NCI-H2107 treated with DMSO at 0.1 percent for 48 hours (cell line): ENCODE data around the gene IRF1.
"Not testable (repeated sequence)": the region's sequence is repeated elsewhere in the genome, so short reads cannot be mapped to it uniquely, and the experiment has no call there.

Experiments used
- DNase-seq: peaks from one replicate; lab custom pipeline; 2025; ENCODE audit not compliant: unreplicated experiment; lab: John Stamatoyannopoulos, UW

IRF1 gene

DNA sequence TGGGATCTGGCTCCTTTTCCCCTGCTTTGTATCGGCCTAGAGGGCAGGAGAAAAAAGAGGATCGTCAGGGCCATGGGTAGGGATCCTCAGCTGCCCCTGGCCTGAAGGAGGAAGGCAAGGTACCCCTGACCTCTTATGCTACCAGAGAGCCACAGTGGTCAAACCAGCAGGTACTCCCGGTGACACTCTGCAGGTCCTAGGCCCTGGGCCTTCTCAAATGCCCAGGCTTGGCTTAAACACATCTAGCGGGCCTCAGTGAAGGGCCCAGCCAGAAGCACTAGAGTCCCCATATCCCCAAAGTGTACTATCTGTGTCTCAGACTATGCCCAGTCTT is 3.5 kb downstream of the IRF1 start:
- DNase-seq, result no peak

DNA sequence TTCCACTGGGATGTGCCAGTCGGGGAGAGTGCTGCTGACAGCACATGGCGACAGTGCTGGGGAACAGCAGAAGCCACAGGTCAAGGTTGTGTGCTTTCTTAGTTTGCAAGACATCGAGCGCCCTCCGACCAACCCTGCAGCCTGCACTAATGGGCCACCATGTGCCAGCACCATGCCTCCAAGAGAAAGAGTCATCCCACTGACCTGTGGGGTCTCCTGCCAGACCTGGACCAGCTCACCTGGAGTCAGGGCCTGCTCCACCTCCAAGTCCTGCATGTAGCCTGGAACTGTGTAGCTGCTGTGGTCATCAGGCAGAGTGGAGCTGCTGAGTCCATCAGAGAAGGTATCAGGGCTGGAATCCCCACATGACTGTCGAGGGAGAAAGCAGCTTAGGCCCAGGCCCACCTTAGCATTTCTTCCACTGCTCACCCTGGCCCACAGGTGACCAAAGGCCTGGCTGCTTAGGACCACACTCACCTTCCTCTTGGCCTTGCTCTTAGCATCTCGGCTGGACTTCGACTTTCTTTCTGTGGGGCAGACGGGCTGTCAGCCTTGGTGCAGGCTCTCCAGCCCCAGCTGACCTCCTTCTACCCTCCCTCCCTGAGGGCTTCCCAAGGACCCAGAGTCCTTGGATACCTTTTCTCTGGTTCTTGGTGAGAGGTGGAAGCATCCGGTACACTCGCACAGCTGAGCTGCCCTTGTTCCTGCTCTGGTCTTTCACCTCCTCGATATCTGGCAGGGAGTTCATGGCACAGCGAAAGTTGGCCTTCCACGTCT is 4.1 kb downstream of the IRF1 start:
- DNase-seq, result no peak

DNA sequence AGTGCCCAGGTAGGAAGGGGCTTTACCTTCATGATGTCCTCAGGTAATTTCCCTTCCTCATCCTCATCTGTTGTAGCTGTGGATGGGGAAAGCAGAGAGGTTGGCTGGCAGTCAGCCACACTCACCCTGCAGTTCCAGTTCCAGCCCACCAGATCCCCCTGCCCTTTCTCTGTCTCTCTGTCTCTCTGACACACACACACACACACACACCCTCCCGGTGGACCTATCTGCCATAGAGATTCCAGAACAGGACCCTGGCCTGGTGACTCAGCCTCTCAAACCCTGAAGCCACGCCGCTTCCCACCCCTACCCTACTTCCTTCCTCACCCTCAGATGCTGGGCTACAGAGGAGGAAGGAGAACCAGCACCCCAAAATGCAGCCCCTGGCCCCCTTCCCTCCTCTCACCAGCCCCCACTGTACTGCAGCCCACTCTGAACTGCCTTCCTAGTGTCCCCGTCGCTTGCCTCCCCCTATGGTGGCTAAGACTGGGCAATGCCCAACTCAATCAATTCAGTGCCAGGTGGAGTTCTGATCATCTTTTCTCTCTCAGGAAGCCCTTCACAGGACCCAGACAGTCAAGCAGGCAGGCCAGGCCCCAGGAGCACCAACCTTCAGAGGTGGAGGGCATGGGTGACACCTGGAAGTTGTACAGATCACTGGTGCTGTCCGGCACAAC is 4.8 kb downstream of the IRF1 start:
- DNase-seq, result no peak

DNA sequence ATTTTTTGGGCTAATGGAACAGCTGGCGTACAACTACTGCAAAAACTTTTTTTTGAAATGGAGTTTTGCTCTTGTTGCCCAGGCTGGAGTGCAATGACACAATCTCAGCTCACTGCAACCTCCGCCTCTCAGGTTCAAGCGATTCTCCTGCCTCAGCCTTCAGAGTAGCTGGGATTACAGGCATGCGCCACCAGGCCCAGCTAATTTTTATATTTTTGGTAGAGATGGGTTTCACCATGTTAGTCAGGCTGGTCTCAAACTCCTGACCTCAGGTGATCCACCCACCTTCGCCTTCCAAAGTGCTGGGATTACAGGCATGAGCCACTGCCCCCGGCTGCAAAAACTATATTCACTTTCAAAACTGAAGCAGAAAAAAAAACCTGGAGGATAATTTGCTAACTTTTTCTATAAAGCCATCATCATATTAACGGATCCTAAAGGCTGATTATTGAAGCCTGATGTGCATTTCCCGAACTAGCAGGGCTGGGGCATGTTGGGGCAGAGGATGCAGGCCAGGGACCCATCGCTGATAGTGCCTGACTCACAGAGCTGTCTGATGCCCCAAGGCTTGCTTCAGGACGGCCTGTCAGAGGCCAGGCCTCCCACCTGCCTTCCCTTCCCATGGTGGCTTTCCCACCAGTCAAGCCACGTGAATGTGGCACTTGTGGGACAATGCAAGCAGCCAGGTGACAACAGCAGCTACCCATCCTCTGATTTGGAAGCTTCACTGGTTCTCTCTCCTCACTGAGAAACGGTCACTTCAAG is 5.5 kb downstream of the IRF1 start:
- DNase-seq, result not testable (repeated sequence)

DNA sequence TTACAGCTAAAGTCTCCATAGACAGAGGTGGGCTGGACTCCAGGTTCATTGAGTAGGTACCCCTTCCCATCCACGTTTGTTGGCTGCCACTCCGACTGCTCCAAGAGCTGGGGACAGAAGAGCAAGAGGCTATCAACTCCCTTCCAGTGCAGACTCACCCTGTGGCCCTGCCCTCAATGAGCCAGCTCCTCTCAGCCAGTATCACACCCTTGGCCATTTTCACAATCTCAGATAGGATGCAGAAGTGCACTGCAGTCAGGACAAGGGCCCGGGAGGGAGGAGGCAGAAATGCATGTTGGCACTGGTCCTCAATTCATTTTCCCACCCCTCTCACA is 6.2 kb downstream of the IRF1 start:
- no peak for DNase-seq

DNA sequence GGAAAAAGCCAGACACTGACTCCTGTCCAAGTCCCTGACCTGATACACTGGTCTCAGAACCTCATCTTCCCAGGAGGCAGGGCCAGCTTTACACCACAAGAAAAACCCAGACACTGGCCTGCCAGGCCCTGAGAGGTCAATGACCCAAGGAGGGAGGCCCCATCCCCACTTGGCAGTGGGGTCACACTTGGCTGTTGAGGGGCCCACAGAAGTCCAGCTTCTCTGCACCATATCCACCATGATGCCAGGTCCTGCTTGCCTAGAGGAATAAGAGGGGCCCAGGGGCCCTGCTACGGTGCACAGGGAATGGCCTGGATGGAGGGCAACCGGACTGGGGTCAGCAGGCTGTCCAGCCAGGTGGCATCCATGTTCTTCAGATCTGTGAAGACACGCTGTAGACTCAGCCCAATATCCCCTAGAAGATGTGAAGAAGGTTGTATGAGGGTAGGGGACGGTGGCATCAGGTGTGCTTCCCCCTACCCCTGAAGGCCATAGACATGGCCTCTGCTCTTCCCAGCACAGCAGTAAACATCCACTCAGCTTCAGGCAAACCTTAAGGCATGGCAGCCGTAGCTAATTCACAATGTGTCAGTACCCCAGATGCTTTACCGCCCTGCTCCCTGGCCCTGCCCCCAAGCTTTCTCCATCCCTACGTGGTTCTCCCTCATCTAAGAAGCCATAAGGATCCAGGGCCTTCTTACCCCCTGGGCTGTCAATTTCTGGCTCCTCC is 6.7 kb downstream of the IRF1 start:
- no peak for DNase-seq

DNA sequence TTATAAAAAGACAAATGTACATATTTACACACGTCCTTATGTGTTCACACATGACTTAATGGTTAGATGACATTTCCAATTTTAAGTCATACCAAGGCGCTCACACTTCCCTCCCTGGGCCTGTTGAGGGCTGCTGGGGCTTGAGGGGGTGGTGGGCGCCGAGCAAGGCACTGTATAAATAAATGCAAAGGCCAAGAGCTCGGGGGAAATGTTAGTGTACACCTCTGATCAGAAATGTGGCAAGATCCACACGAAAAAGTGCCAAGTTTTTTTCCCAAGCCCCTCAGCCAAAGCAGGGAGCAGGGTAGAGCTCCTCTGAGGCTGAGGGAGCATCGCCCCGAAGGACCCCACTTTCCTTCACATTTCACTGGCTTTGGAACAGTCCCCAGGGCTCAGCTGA is 7.5 kb downstream of the IRF1 start:
- no peak for DNase-seq

DNA sequence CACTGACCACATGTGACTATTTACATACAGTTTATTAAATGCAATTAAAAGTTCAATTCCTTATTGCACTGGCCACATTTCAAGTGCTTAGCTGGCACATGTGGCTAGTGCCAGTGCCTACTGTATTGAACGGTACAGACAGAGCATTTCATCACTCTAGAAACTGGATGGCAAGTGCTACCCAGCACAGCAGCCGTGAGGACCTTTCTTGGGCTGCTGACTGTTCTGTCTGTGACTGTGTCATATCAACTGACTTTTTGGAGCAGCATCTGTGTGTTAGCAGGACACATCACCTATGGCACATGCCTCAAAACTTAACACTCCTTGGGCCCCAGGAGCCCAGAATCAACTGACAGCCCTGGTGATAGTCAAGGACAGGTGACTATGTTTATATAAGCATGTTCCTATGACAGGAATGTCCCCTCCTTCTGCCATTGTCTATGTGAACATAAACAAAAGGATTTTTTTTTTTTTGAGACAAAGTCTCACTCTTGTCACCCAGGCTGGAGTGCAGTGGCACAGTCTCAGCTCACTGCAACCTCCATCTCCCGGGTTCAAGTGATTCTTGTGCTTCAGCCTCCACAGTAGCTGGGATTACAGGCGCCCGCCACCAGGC is 8.9 kb downstream of the IRF1 start:
- no peak for DNase-seq

DNA sequence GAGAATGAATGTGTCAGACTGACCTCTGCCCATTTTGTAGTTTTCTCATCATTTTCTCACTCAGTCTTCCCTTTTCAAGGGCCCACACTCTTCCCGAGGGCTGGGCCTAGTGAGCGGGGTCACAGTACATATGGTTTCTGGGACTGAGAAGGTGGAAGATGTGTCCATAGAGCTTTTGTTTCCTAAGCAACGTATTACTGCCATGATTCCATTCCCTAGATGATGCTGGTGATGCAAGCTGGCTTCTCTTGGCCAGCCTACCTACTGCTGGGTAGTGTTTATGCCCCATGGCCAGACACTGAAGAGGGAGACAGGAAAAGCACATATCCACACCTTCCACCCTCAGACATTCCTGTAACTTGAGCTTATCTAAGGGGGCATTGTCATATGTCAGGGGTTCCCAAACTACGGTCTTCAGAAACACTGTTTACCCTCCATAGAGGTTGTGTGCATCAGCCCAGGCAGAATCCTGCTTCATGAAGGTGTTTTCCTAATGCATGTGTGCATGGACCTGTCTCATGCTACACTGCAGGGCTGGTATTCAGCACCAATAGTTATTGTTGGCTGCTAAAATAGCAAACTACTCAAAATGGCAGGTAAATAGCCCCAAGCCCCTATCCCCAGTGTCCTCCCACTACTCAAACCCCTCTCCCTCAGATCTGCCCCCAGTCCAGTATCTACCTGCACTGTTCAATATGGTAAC is 9.5 kb downstream of the IRF1 start:
- no peak for DNase-seq

DNA sequence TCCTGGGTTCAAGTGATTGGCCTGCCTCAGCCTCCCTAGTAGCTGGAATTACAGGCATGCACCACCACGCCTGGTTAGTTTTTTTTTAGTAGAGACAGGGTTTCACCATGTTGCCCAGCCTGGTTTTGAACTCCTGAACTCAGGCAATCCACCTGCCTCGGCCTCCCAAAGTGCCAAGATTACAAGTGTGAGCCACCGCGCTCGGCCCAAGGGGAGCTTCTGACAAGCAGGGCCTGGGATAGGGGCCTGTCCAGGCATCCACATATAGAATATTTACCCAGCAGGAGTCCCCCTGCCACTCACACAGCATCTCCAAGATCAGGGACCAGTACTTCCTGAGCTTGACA is 10.1 kb downstream of the IRF1 start:
- DNase-seq, result no peak

DNA sequence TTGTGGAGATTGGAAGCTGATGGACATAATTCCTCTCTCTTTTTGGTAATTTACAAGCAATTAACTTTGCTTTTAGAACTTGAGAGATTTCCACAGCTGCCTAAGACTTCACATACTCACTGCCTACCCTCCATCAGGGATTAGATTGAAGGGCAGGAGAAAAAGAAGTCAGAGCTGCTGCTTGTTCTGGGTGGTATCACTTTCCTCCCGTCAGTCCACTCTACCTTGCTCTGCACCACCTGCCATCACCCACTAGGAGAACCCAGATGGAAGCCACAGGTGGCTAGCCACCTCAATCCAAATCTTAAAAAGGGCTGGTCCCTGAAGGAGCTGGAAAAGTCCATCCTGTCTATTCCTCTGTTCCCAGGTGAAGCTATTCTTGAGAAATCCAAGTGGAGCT is 10.5 kb downstream of the IRF1 start:
- no peak for DNase-seq

DNA sequence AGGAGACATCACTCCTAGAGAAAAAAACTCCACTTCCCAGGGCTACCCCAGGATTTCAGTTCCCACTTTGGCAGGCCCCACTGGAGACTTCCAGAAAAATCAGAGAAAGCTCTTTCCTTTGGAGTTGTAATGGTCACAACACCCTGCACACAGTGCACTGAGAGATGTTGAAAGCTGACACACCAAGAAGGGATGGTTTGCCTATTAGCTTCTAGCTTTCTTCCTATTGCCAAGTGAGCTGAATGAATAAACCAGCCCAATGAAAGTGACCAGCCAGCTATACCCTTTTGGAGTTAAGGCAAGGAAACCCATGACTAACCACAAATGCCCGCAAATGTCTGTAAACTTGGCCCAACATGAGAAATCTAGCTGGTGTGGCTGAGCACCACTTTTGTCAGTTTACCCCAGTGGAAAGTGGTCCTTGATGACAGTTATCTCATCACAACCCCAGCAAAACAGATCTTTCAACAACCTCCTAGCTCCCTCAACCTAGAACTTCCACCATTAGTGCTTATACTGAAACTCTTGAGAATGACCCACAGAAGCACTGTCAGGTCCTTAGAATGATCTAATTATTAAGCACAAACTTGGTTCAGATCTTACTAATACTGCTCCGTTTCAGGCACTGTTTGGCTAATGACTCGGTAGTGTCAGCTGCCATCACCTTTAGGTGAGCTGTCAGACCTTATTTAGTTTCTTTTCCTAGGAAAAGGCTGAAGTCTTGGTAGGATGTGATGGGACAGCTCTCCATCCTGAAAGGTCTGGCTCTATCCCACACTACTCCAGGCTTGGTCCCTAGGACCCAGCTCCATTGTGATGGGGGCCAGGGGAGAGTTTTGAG is 11.2 kb downstream of the IRF1 start:
- DNase-seq, result no peak

DNA sequence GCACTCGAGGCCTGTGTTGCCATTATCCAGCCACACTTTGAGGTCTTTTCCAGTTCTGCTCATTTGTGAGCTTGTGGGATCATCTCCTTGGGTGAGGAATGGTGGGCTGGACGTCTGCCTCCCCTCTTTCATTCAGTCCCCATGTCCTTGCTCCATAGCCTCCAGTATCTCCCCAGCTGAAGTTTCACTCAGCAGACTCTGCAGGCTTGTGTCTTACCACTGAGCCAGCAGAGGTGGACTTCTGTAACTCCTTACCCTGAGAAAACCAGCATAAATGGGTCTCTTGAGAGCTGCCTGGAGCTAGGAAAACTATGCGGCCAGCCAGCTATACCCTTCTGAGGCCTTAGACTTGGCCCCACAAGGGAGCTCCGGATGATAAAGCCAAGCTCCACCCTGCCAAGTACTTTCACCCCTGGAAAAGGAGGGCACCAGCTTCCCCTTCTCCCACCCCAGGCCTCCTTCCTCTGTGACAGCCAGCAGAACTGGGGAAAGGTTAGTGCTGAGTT is 12.2 kb downstream of the IRF1 start:
- no peak for DNase-seq

DNA sequence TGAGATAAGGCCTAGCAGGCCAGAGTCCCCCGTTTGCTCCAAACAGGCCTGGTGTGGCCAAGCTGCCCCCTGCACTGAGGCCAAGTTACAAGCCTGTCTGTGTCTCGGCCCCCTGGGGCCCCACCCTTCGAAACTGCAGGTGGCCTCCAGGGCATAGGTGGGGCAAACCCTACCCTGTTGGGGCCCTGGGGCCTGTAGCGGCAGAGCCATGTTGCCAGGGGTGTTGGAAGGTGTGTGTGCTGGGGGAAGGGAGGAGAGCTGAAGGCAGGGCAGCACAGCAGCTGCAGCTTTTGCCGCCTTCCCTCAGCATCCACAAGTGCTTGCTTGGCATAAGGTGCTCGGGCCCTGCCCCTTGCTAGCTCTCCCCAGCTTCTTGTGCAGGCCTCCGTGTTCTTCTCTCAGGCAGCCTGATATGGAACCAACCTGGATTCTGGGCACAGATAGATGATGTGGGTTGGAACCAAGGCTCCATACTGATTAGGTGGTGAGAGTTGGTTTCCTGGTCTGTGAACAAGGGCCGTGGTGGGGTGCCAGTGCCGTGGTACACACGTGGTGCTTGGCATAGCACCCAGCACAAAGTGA is 12.7 kb downstream of the IRF1 start:
- no peak for DNase-seq

DNA sequence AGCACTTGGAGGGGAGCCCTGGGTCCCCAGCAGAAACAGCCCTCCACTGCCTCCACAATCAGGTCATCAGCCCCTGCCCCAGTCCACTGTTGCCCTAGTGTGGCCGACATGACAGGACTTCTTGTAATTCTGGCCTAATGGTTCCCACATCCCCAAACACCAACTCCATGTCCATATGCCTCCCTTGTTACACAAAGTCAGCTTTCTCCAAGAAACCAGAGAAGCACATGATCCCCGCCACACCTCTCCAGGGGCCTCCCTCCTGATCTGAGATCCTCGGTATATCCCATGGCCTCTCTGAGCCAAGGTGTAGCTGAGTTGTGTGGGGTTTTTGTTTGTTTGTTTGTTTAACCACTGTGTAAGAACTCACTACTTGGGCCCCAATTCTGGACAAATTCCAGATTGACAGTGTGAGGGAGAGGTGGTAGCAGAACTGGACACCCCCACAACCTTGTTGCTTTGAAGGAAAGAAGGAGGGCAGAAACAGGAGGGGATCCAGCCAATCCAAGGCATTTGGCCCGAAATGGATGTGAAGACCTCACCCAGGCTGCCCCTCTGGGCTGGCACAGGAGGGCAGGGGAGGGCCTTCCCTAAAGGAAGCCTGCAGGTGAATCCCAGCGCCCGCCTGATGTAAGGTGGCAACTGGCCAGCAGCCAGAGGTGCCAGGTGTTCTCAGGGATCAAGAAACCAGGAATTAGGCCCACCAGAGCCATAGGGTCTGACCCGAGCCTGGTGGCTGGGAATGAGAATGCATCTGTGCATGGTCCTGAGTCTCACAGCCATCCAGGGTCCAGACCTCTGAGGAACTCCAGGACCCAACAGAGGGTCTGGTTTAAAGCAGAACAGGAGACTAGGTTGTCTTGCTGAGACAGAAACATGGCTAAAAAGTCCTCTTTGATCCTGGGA is 13.4 kb downstream of the IRF1 start:
- DNase-seq, result no peak

DNA sequence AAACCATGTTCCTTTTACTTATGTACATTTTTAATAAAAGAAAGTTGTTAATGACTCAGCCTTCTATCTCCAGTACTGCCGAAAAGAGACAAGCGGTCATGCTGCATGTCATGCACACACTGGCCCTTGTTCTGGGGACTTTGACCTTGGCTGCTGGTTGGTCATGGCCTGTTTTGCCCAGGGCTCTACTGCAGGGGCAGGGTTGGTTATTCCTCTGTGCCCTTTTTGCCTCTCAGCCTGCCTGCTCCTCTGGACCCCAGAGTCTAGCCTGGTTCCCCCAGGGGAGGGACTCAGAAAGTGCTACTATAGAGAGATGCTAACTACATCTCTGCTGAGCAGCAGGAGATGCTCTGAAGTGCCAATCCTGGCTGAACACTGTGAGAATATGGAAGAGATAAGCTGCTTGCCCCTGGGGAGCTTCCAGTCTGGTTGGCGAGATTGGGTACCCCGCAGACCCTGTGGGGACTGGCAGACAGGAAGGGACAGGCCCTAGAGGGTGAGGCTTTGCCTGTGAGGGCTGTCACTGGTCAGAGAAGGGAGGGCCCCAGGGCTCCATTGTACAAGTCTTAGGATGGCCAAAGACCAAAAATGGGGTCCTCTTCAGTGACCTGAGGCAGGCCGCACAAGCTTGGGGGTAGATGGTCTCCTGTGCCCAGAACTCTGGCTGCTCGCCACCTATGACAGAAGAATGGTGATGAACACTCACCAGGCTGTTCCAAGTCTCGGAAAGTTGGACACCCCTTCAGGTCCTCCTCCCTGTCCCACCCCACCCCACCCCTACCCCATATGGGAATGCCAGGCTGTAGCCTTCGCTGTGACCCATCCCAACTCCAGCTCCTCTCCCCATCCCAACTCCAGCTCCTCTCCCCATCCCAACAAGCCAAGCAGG is 14.3 kb downstream of the IRF1 start:
- DNase-seq, result no peak

DNA sequence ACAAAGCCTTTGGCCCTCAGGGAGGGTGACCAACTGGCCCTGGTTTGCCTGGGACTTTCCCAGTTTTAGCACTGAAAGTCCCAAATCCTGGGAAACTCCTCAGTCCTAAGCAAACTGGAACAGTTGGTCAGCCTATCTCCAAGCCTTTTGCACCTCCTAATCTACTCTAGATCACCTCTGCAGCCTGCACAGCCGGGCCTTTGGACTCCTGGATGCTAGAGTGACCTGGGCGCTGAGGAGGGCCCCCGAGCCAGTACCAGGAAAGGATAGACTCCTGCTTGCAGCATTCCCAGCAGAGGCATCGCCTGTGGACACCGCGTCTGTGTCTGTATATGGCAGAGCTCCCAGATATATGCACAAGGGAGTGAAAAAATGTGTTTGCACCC is 15.1 kb downstream of the IRF1 start:
- no peak for DNase-seq
